ENCODE results near the gene LAMB4.

GRCh38 chr7:108067844-108068243, 62.3 kb downstream of the LAMB4 start:
- TF ChIP-seq EZH2 (IDR thresholded peaks at IDR 0.05; ENCODE audit: insufficient read depth, poor library complexity, severe bottlenecking) (no peak), EZH2phosphoT487 (IDR thresholded peaks at IDR 0.05; ENCODE audit: insufficient read depth, low read depth) (no peak)

Data from GM23248 (cell line).